GM18868 (cell line): Measurements from ENCODE around the gene SLC36A2.
"Not testable (repeated sequence)": the region's sequence is repeated elsewhere in the genome, so short reads cannot be mapped to it uniquely, and the experiment has no call there.

Experiments used
- ATAC-seq: cut with Tn5 transposase; IDR thresholded peaks from one replicate; pipeline ENCODE4 v1.9.1; 2021; ENCODE audit warnings: mild to moderate bottlenecking, moderate library complexity; ENCODE audit not compliant: unreplicated experiment

SLC36A2 gene

GRCh38 chr5:151327585-151327984 lies 19.8 kb downstream of the SLC36A2 start:
- no peak for ATAC-seq

- no peak for ATAC-seq
These were observed 21.1 kb downstream of the SLC36A2 start for GRCh38 chr5:151326266-151326665.

GRCh38 chr5:151320481-151320880 lies 26.9 kb downstream of the SLC36A2 start:
- ATAC-seq = no peak

GRCh38 chr5:151318850-151319732 lies 28.3 kb downstream of the SLC36A2 start:
- peak; percentile 75 for ATAC-seq

GRCh38 chr5:151317871-151318270 lies 29.5 kb downstream of the SLC36A2 start:
- ATAC-seq = no peak

GRCh38 chr5:151315998-151316597 lies 31.3 kb downstream of the SLC36A2 start:
- peak; percentile 86 for ATAC-seq

GRCh38 chr5:151313357-151313756 lies 34.0 kb downstream of the SLC36A2 start:
- ATAC-seq = no peak

GRCh38 chr5:151312756-151313324 lies 34.5 kb downstream of the SLC36A2 start:
- ATAC-seq = no peak

GRCh38 chr5:151310932-151311331 lies 36.4 kb downstream of the SLC36A2 start:
- ATAC-seq = no peak

- ATAC-seq = not testable (repeated sequence)
These were observed 37.5 kb downstream of the SLC36A2 start for GRCh38 chr5:151309821-151310220.

GRCh38 chr5:151309266-151309665 lies 38.1 kb downstream of the SLC36A2 start:
- not testable (repeated sequence) for ATAC-seq

- ATAC-seq = no peak
These were observed 43.7 kb downstream of the SLC36A2 start, which contains the start of gene SLC36A3 for GRCh38 chr5:151303666-151304065. Gene SLC36A3, minus strand, starts transcription at chr5:151303766. Its CDS starts 412 bp downstream, at chr5:151303354.

- ATAC-seq = no peak
These were observed 49.1 kb downstream of the SLC36A2 start for GRCh38 chr5:151298063-151298855.

GRCh38 chr5:151296974-151297373 lies 50.4 kb downstream of the SLC36A2 start:
- ATAC-seq = no peak

- ATAC-seq = no peak
These were observed 50.9 kb downstream of the SLC36A2 start for GRCh38 chr5:151296478-151296830.

- no peak for ATAC-seq
These were observed 51.4 kb downstream of the SLC36A2 start for GRCh38 chr5:151295791-151296477.

- no peak for ATAC-seq
These were observed 52.2 kb downstream of the SLC36A2 start for GRCh38 chr5:151295138-151295537.

GRCh38 chr5:151293624-151294023 lies 53.7 kb downstream of the SLC36A2 start:
- ATAC-seq = no peak

GRCh38 chr5:151288180-151288579 lies 59.2 kb downstream of the SLC36A2 start:
- ATAC-seq = peak; percentile 90

GRCh38 chr5:151286246-151286645 lies 61.1 kb downstream of the SLC36A2 start:
- ATAC-seq = no peak
